HepG2 (cell line): Measurements from ENCODE around the gene ZNRD2. TPM values are rescaled to one million over a fixed set of nuclear protein-coding genes. Genes with fewer than 3 reads are reported as not detected.

Experiments used
- ATAC-seq: fragments of 200-7000 bp; cut with Tn5 transposase; 3 replicates; pipeline ENCODE4 v1.9.1; 2020; ENCODE audit warnings: mild to moderate bottlenecking, moderate library complexity
- BruUV-seq: library from RNA; stranded (reverse); fragments of 400-500 nt; replicated peaks from 2 replicates; lab custom pipeline; 2021; lab: Mats Ljungman, UMichigan
- CTCF ChIA-PET: fragments of 300-600 bp; formaldehyde crosslinking; extraction: SDS; loops from one replicate; lab custom pipeline; 2021; ENCODE audit warnings: low total read pairs, inconsistent platforms, low intra/inter-chr PET ratio; lab: Yijun Ruan, JAX
- POLR2A ChIA-PET: fragments of 350-600 bp; sonication (Branson Sonifier 250); formaldehyde crosslinking; loops from one replicate; lab custom pipeline; 2020; ENCODE audit warnings: antibody characterized with exemption, inconsistent platforms; lab: Yijun Ruan, JAX
- DNase-seq: peaks from one replicate; pipeline ENCODE4 v3.0.0-alpha.2; 2015; ENCODE audit warnings: low spot score
- FAIRE-seq: peaks from 3 replicates; lab custom pipeline; 2011; peaks lifted over from hg19 to GRCh38; lab: Jason Lieb, UNC
- H2AFZ ChIP-seq: one replicate; pipeline ENCODE4 v1.6.1; 2011; ENCODE audit warnings: low read length, inconsistent platforms
- H3K27ac ChIP-seq: fragments of 300-600 bp; 3 replicates; pipeline ENCODE4 v1.8.0; 2011; ENCODE audit warnings: mixed run types, mild to moderate bottlenecking, mixed read lengths, low read length, inconsistent platforms; ENCODE audit not compliant: insufficient read depth; ENCODE audit errors: extremely low read length
- H3K27me3 ChIP-seq, 2 experiments: fragments of 200-600 bp in 1 of 2; 2 replicates in 1 of 2; 3 replicates in 1 of 2; pipeline versions ENCODE4 v1.6.0 to v1.8.0; 2011; ENCODE audit warnings: low read length in 2 of 2, mild to moderate bottlenecking in 2 of 2, moderate library complexity in 2 of 2, inconsistent platforms in 1 of 2; ENCODE audit not compliant: insufficient read depth in 2 of 2, control insufficient read depth in 1 of 2
- H3K36me3 ChIP-seq, 2 experiments: fragments of 200-600 bp in 1 of 2; replicated peaks in 1 of 2; 2 replicates in 1 of 2; 3 replicates in 1 of 2; pipeline versions ENCODE4 v1.5.1 to v1.8.0; 2011; ENCODE audit warnings: low read length in 2 of 2, inconsistent platforms in 1 of 2; ENCODE audit not compliant: insufficient read depth in 2 of 2, control insufficient read depth in 1 of 2
- H3K4me1 ChIP-seq: 2 replicates; pipeline ENCODE4 v1.5.1; 2012; ENCODE audit warnings: low read length, inconsistent platforms; ENCODE audit not compliant: insufficient read depth
- H3K4me2 ChIP-seq: 2 replicates; pipeline ENCODE4 v1.6.0; 2011; ENCODE audit warnings: low read depth, low read length, inconsistent platforms
- H3K4me3 ChIP-seq, 3 experiments: fragments of 200-600 bp in 1 of 3; sonication (generic), shearing (Covaris generic) in 1 of 3; replicated peaks in 1 of 3; 2 replicates each; pipeline ENCODE4 v1.5.1; 2011 to 2016; ENCODE audit warnings: low read length in 3 of 3, inconsistent platforms in 2 of 3, low read depth in 2 of 3, mild to moderate bottlenecking in 2 of 3, control low read depth in 1 of 3, mixed read lengths in 1 of 3; ENCODE audit not compliant: insufficient read depth in 1 of 3
- H3K79me2 ChIP-seq: one replicate; pipeline ENCODE4 v1.6.1; 2011; ENCODE audit warnings: low read length, inconsistent platforms; ENCODE audit not compliant: insufficient read depth
- H3K9ac ChIP-seq: 2 replicates; pipeline ENCODE4 v1.6.0; 2011; ENCODE audit warnings: mild to moderate bottlenecking, low read depth, low read length, inconsistent platforms; ENCODE audit not compliant: insufficient read depth
- H3K9me3 ChIP-seq: 2 replicates; pipeline ENCODE4 v1.5.1; 2012; ENCODE audit warnings: mild to moderate bottlenecking, low read length
- H4K20me1 ChIP-seq: 2 replicates; pipeline ENCODE4 v1.6.0; 2011; ENCODE audit warnings: inconsistent platforms, mild to moderate bottlenecking, low read length, moderate library complexity; ENCODE audit not compliant: insufficient read depth
- DPF2 ChIP-seq: sonication (generic); formaldehyde crosslinking; IDR thresholded peaks from 2 replicates; pipeline ENCODE4 v1.4.0; 2020; ENCODE audit warnings: mild to moderate bottlenecking, low read depth, missing genetic modification reagents, borderline replicate concordance
- EHMT2 ChIP-seq: fragments of 200-600 bp; sonication (generic); IDR thresholded peaks from 2 replicates; pipeline ENCODE4 v1.7.0; 2017; ENCODE audit warnings: antibody characterized with exemption, low read depth, low read length, borderline replicate concordance
- GZF1 ChIP-seq: sonication (generic); formaldehyde crosslinking; IDR thresholded peaks from 2 replicates; pipeline ENCODE4 v1.5.1; 2020; ENCODE audit warnings: mild to moderate bottlenecking, missing genetic modification reagents
- HNF4A ChIP-seq: sonication (generic); formaldehyde crosslinking; IDR thresholded peaks from 2 replicates; pipeline ENCODE4 v1.4.0; 2020; ENCODE audit warnings: missing genetic modification reagents
- PPARG ChIP-seq: conservative IDR thresholded peaks from 2 replicates; pipeline ENCODE4 v1.6.1; 2016; ENCODE audit warnings: missing biosample characterization, missing genetic modification reagents
- SMC3 ChIP-seq: IDR thresholded peaks from 2 replicates; pipeline ENCODE4 v1.6.1; 2011; ENCODE audit warnings: low read length, improper control_type of control experiment
- SNAPC5 ChIP-seq: sonication (generic); formaldehyde crosslinking; IDR thresholded peaks from 2 replicates; pipeline ENCODE4 v1.8.1; 2023; ENCODE audit warnings: mild to moderate bottlenecking, missing genetic modification reagents, borderline replicate concordance
- STAG1 ChIP-seq: sonication (generic); formaldehyde crosslinking; IDR thresholded peaks from 2 replicates; pipeline ENCODE4 v1.4.0; 2020; ENCODE audit warnings: missing genetic modification reagents
- ZNF180 ChIP-seq: sonication (generic); formaldehyde crosslinking; IDR thresholded peaks from 2 replicates; pipeline ENCODE4 v1.4.0; 2020; ENCODE audit warnings: low read depth, missing genetic modification reagents, borderline replicate concordance
- ZNF343 ChIP-seq: sonication (generic); formaldehyde crosslinking; IDR thresholded peaks from 2 replicates; pipeline ENCODE4 v1.4.0; 2020; ENCODE audit warnings: mild to moderate bottlenecking, missing genetic modification reagents
- ZNF569 ChIP-seq: sonication (generic); formaldehyde crosslinking; IDR thresholded peaks from 2 replicates; pipeline ENCODE4 v1.5.0; 2020; ENCODE audit warnings: mild to moderate bottlenecking, missing genetic modification reagents, moderate library complexity, borderline replicate concordance
- WGBS: methylation state at CpG from one replicate; pipeline ENCODE4 v1.1.6; 2017; ENCODE audit warnings: low lambda C conversion rate; 5-methylcytosine and 5-hydroxymethylcytosine counted together
- in situ Hi-C: cut with HindIII; loops from 2 replicates; pipeline ENCODE4 v1.10.0; 2017; ENCODE audit warnings: low pct_unique_long_range_greater_than_20kb; ENCODE audit not compliant: extremely low pct_ligation_motif_present
- intact Hi-C: fragments of 100-400 bp; cut with micrococcal nuclease; formaldehyde crosslinking; loops from one replicate; pipeline ENCODE4 v1.10.0; 2022; ENCODE audit not compliant: unreplicated experiment
- polyA plus RNA-seq, 8 experiments: library from polyadenylated mRNA; depleted of rRNA in 3 of 8; stranded (reverse) in 7 of 8; unstranded in 1 of 8; fragments of >200 nt; fragmentation: Illumina TruSeq in 4 of 8; extraction: Trizol in 4 of 8; gene quantifications; 2 replicates each; pipeline versions ENCODE4 v1.2.1 to v1.2.3, GENCODE V29; 2011 to 2016; ENCODE audit warnings: low read depth in 4 of 8, missing spikeins in 1 of 8, mixed read lengths in 1 of 8; ENCODE audit not compliant: insufficient read depth in 1 of 8
- total RNA-seq, 5 experiments: library from RNA; depleted of rRNA; stranded (reverse); fragments of >200 nt; fragmentation: Illumina TruSeq; extraction: Trizol; gene quantifications; 2 replicates each; pipeline ENCODE4 v1.2.3, GENCODE V29; 2016; ENCODE audit warnings: low read depth in 1 of 5
- TF ChIP-seq, protein P1 (sequence below): sonication (generic); formaldehyde crosslinking; IDR thresholded peaks from 2 replicates; pipeline ENCODE4 v1.4.0; 2020; ENCODE audit warnings: missing genetic modification reagents, borderline replicate concordance
- TF ChIP-seq, protein P2 (sequence below): sonication (generic); formaldehyde crosslinking; IDR thresholded peaks from 2 replicates; pipeline ENCODE4 v1.5.1; 2020; ENCODE audit warnings: missing genetic modification reagents, mild to moderate bottlenecking, borderline replicate concordance

Gene ZNRD2
- total and polyA plus RNA-seq, 2 of the 13 experiments (the other 11 are each of a cell fraction or from before 2014, with no cell fraction given) = 29.2 to 34.0 TPM

DNA sequence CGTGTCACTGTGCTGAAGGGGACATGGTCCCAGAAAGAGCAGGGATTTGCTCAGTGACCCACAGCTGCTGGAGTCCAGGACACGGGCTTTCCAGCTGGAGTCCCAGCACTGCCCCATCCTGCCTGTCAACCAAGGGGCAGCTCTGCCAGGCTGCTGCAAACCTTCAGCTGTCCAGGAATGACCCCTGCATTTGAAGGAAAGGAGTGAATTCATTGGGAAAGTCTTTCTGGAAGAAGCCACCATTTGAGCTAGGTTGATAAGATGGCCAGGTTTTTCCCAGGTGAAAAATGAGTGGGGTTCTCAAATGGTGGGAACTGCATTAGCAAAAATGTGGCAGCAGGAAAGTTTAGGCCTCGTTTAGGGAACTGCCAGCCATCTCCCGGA is 16.0 kb downstream of the ZNRD2 start:
- in situ Hi-C loops (loop anchor here (5.0 kb wide), 1 partner anchor 44 kb away; no protein-coding TSS in a partner anchor), intact Hi-C loops (no loop called here)
- H4K20me1 ChIP-seq = no peaks in the 10 kb centered on the region
- FAIRE-seq (no peak), ATAC-seq (no peak), DNase-seq (no peak)
- peaks cover 33% of the 10 kb centered on the region for H3K4me1 ChIP-seq
- H2AFZ ChIP-seq = no peak overlapping the region
- no peak overlapping the region for H3K9ac ChIP-seq
- TF ChIP-seq PPARG (CRISPR knock-in tag) = no peak
- no peaks in the 10 kb centered on the region for H3K27me3 ChIP-seq
- H3K27ac ChIP-seq = no peak overlapping the region
- ChIA-PET CTCF (no interaction called here), POLR2A (interaction anchor here (1.3 to 2.1 kb wide), 3 partner anchors 9 to 11 kb away, joined by 3 to 6 read pairs (median 4); partner anchors contain the start of gene KCNK7)
- no peak overlapping the region for H3K4me2 ChIP-seq
- no peaks in the 10 kb centered on the region for H3K79me2 ChIP-seq
- H3K36me3 ChIP-seq = no peaks in the 10 kb centered on the region
- H3K9me3 ChIP-seq = no peaks in the 10 kb centered on the region
- H3K4me3 ChIP-seq = no peak overlapping the region
- 96% methylated on average over 4 of the region's 4 CpGs for WGBS
- BruUV-seq = no TSS peak

GRCh38 chr11:65586676-65587075 is 16.4 kb downstream of the ZNRD2 start:
- intact Hi-C loops = no loop called here
- no peak overlapping the region for H3K4me3 ChIP-seq
- WGBS = 100% methylated on average over 1 of the region's 2 CpGs
- TF ChIP-seq STAG1 (CRISPR knock-in tag) (no peak), HNF4A (CRISPR knock-in tag) (no peak), DPF2 (CRISPR knock-in tag) (no peak), ZNF343 (CRISPR knock-in tag) (no peak), EHMT2 (no peak), SMC3 (no peak), ZNF569 (CRISPR knock-in tag) (no peak), ZNF180 (CRISPR knock-in tag) (no peak), GZF1 (CRISPR knock-in tag) (no peak), SNAPC5 (CRISPR knock-in tag) (no peak)
- TF ChIP-seq, protein P1, sequence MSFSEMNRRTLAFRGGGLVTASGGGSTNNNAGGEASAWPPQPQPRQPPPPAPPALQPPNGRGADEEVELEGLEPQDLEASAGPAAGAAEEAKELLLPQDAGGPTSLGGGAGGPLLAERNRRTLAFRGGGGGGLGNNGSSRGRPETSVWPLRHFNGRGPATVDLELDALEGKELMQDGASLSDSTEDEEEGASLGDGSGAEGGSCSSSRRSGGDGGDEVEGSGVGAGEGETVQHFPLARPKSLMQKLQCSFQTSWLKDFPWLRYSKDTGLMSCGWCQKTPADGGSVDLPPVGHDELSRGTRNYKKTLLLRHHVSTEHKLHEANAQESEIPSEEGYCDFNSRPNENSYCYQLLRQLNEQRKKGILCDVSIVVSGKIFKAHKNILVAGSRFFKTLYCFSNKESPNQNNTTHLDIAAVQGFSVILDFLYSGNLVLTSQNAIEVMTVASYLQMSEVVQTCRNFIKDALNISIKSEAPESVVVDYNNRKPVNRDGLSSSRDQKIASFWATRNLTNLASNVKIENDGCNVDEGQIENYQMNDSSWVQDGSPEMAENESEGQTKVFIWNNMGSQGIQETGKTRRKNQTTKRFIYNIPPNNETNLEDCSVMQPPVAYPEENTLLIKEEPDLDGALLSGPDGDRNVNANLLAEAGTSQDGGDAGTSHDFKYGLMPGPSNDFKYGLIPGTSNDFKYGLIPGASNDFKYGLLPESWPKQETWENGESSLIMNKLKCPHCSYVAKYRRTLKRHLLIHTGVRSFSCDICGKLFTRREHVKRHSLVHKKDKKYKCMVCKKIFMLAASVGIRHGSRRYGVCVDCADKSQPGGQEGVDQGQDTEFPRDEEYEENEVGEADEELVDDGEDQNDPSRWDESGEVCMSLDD (CRISPR knock-in tag) = no peak
- TF ChIP-seq, protein P2, sequence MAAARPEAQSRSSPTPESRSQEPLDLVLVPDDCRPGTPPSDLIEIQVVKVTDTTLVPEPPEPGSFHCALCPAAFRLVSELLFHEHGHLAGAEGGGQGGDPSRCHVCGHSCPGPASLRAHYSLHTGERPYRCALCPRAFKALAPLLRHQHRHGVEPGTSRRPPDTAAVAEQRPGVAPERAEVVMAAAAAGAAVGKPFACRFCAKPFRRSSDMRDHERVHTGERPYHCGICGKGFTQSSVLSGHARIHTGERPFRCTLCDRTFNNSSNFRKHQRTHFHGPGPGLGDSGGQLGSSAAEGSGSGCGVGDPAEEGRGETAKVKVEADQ (CRISPR knock-in tag) = no peak
- TF ChIP-seq, all 625 proteins: peak for 0
- Histone ChIP-seq H4K20me1 (no peaks in the 10 kb centered on the region), H3K27ac (no peak overlapping the region), H3K27me3 (no peaks in the 10 kb centered on the region), H3K9me3 (no peaks in the 10 kb centered on the region), H3K36me3 (no peaks in the 10 kb centered on the region), H3K4me2 (no peak overlapping the region), H3K9ac (no peak overlapping the region), H3K79me2 (no peaks in the 10 kb centered on the region), H2AFZ (no peak overlapping the region), H3K4me1 (peaks cover 33% of the 10 kb centered on the region)
- ChIA-PET POLR2A (interaction anchor here (1.3 to 2.1 kb wide), 2 partner anchors 9 to 10 kb away, joined by 3 to 6 read pairs; no protein-coding TSS in a partner anchor), CTCF (no interaction called here)
- BruUV-seq = no TSS peak
- DNase-seq (no peak), ATAC-seq (no peak), FAIRE-seq (no peak)
- in situ Hi-C loops = loop anchor here (5.0 kb wide), 1 partner anchor 44 kb away; no protein-coding TSS in a partner anchor
